Ishikawa (cell line): ENCODE measurements around the gene CLIC4.

Experiments used
- CEBPB ChIP-seq: IDR thresholded peaks from 2 replicates; pipeline ENCODE4 v1.6.1; 2012
- CREB1 ChIP-seq: IDR thresholded peaks from 2 replicates; pipeline ENCODE4 v1.6.1; 2012; ENCODE audit warnings: low read depth
- EGR1 ChIP-seq: IDR thresholded peaks from 2 replicates; pipeline ENCODE4 v1.6.1; 2012
- EP300 ChIP-seq: IDR thresholded peaks from 2 replicates; pipeline ENCODE4 v1.6.1; 2012; ENCODE audit warnings: borderline replicate concordance
- FOXM1 ChIP-seq: IDR thresholded peaks from 2 replicates; pipeline ENCODE4 v1.6.1; 2012; ENCODE audit warnings: low read depth, borderline replicate concordance
- NFIC ChIP-seq: IDR thresholded peaks from 2 replicates; pipeline ENCODE4 v1.6.1; 2012
- RAD21 ChIP-seq: IDR thresholded peaks from 2 replicates; pipeline ENCODE4 v1.6.1; 2012; ENCODE audit warnings: low read depth
- TAF1 ChIP-seq: IDR thresholded peaks from 2 replicates; pipeline ENCODE4 v1.6.1; 2012; ENCODE audit warnings: low read depth, mild to moderate bottlenecking
- TCF12 ChIP-seq: IDR thresholded peaks from 2 replicates; pipeline ENCODE4 v1.6.1; 2012; ENCODE audit warnings: low read depth
- TEAD4 ChIP-seq: IDR thresholded peaks from 2 replicates; pipeline ENCODE4 v1.6.1; 2012
- YY1 ChIP-seq: IDR thresholded peaks from 2 replicates; pipeline ENCODE4 v1.6.1; 2012; ENCODE audit warnings: low read depth
- ZBTB7A ChIP-seq: IDR thresholded peaks from 2 replicates; pipeline ENCODE4 v1.6.1; 2012; ENCODE audit warnings: low read depth
- TF ChIP-seq, protein P1 (sequence below): IDR thresholded peaks from 2 replicates; pipeline ENCODE4 v1.6.1; 2012
- TF ChIP-seq, protein P2 (sequence below): IDR thresholded peaks from 2 replicates; pipeline ENCODE4 v1.6.1; 2012
- TF ChIP-seq, protein P3 (sequence below): IDR thresholded peaks from 2 replicates; pipeline ENCODE4 v1.6.1; 2012; ENCODE audit warnings: low read depth, mild to moderate bottlenecking

Gene CLIC4

DNA sequence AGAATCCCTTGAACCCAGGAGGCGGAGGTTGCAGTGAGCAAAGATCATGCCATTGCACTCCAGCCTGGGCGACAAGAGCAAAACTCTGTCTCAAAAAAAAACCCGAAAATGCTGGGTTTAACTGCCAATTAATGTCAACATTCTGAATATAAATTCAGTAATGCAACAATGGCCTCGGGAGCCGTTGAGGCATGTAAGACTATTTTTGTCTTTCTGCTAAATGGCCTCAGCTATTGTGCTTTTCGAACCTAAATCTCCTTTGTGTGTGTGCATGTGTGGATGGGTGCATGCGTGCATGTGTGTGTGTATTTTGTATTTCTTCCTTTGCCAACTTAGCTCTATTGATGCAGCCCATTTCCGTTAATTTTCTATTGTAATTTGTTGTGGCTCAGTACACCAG, 31.6 kb downstream of the CLIC4 start:
- TF ChIP-seq EGR1: no peak
- no peak for TF ChIP-seq RAD21
- TF ChIP-seq CEBPB: no peak
- no peak for TF ChIP-seq EP300
- no peak for TF ChIP-seq TAF1
- no peak for TF ChIP-seq NFIC
- no peak for TF ChIP-seq TEAD4
- no peak for TF ChIP-seq FOXM1
- TF ChIP-seq, protein P1, sequence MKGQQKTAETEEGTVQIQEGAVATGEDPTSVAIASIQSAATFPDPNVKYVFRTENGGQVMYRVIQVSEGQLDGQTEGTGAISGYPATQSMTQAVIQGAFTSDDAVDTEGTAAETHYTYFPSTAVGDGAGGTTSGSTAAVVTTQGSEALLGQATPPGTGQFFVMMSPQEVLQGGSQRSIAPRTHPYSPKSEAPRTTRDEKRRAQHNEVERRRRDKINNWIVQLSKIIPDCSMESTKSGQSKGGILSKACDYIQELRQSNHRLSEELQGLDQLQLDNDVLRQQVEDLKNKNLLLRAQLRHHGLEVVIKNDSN: no peak
- no peak for TF ChIP-seq YY1
- TF ChIP-seq, protein P2, sequence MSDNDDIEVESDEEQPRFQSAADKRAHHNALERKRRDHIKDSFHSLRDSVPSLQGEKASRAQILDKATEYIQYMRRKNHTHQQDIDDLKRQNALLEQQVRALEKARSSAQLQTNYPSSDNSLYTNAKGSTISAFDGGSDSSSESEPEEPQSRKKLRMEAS: no peak
- TF ChIP-seq TCF12: no peak
- TF ChIP-seq ZBTB7A: no peak
- TF ChIP-seq CREB1: no peak
- TF ChIP-seq, protein P3, sequence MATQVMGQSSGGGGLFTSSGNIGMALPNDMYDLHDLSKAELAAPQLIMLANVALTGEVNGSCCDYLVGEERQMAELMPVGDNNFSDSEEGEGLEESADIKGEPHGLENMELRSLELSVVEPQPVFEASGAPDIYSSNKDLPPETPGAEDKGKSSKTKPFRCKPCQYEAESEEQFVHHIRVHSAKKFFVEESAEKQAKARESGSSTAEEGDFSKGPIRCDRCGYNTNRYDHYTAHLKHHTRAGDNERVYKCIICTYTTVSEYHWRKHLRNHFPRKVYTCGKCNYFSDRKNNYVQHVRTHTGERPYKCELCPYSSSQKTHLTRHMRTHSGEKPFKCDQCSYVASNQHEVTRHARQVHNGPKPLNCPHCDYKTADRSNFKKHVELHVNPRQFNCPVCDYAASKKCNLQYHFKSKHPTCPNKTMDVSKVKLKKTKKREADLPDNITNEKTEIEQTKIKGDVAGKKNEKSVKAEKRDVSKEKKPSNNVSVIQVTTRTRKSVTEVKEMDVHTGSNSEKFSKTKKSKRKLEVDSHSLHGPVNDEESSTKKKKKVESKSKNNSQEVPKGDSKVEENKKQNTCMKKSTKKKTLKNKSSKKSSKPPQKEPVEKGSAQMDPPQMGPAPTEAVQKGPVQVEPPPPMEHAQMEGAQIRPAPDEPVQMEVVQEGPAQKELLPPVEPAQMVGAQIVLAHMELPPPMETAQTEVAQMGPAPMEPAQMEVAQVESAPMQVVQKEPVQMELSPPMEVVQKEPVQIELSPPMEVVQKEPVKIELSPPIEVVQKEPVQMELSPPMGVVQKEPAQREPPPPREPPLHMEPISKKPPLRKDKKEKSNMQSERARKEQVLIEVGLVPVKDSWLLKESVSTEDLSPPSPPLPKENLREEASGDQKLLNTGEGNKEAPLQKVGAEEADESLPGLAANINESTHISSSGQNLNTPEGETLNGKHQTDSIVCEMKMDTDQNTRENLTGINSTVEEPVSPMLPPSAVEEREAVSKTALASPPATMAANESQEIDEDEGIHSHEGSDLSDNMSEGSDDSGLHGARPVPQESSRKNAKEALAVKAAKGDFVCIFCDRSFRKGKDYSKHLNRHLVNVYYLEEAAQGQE: no peak

DNA sequence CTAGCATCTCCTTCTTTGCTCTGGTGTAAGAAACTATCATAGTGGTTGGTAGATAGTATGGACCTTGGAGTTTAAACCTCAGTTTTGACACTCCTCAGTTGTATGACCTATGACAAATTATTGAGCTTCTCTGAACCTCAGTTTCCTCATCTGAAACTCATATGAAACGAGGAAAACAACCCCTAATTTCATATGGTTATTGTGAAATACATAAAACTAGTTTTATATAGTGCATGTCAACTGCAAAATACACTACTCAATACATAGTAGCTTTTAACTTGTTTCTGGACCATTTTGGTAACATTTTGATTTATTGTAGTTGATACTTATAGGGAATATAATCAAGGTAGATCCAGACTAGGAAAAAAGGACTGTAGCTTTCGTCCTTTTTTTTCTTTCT, 32.9 kb downstream of the CLIC4 start:
- TF ChIP-seq, protein P3: no peak
- no peak for TF ChIP-seq ZBTB7A
- TF ChIP-seq YY1: no peak
- TF ChIP-seq TCF12: no peak
- no peak for TF ChIP-seq TEAD4
- TF ChIP-seq RAD21: no peak
- TF ChIP-seq NFIC: no peak
- TF ChIP-seq EP300: no peak
- TF ChIP-seq TAF1: no peak
- TF ChIP-seq, protein P2: no peak
- TF ChIP-seq FOXM1: no peak
- TF ChIP-seq CREB1: no peak
- TF ChIP-seq, protein P1: no peak
- no peak for TF ChIP-seq CEBPB
- no peak for TF ChIP-seq EGR1

DNA sequence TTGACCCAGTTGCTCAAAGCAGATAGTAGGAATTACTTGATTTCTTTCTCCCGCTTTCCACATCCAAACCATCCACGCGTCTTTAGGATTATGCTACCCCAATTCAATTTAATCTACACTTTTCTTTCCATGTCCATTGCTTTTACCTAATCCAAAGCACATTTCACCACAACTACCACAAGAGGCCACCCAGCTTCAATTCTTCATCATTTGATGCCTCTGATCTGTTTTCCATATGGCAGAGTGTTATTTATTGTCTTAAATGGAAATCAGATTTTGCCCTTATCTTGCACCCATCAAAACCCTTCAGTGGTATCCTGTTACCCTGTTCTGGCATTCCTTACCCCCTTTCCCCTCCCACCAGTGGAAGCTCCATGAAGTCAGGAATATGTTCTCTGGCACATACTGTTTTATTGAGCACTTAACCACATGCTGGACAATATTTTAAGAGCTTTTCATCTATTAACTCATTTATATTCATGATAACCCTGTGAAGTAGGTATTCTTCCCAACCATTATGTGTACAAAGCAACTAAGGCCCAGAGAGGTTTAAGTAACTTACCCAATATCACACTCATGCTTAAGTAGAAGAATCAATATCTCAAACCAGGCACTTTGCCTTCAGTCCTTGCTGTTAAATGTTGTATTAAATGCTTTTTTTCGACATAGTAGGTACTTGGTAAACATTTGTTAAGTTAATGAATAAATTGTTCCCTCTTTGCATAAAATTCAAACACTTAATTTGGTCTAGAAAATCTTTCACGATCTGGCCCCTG, 34.6 kb downstream of the CLIC4 start:
- no peak for TF ChIP-seq EGR1
- TF ChIP-seq, protein P2: no peak
- TF ChIP-seq FOXM1: no peak
- no peak for TF ChIP-seq EP300
- no peak for TF ChIP-seq TEAD4
- TF ChIP-seq RAD21: no peak
- no peak for TF ChIP-seq CREB1

DNA sequence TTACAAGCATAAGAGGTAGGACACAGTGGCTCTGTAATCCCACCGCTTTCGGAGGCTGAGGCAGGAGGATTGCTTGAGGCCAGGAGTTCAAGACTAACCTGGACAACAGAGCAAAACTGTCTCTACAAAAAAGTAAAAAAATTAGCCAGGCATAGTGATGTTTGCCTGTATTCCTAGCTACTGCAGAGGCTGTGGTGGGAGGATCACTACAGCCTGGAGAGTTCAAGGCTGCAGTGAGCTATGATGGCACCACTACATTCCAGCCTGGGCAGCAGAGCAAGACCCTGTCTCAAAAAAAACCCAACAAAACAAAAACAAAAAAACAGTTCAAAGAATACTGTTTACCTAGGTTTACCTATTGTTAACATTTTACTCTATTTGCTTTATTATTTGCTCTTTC, 37.4 kb downstream of the CLIC4 start:
- TF ChIP-seq ZBTB7A: no peak
- TF ChIP-seq TAF1: no peak
- TF ChIP-seq, protein P3: no peak
- no peak for TF ChIP-seq CREB1
- TF ChIP-seq RAD21: no peak
- TF ChIP-seq TCF12: no peak
- TF ChIP-seq FOXM1: no peak
- no peak for TF ChIP-seq CEBPB
- TF ChIP-seq YY1: no peak
- TF ChIP-seq TEAD4: no peak
- TF ChIP-seq, protein P2: no peak
